ENCODE data around the gene LMF1. TPM values are rescaled to one million over a fixed set of nuclear protein-coding genes. Genes with fewer than 3 reads are reported as not detected.

LMF1 gene
- total RNA-seq, 3 donors from 2014 or later (not counting 1 experiment from before 2014, with no cell fraction given), result 28.2 to 42.2 (median 41.2) TPM

- Histone ChIP-seq H3K9me3 (ENCODE audit: control insufficient read depth, insufficient read depth, low read length) (no peaks in the 10 kb centered on the region), H3K36me3 (ENCODE audit: control insufficient read depth, insufficient read depth, low read length) (peaks cover 4% of the 10 kb centered on the region), H3K27ac (ENCODE audit: low read length) (no peak overlapping the region), H3K4me1 (ENCODE audit: control insufficient read depth, insufficient read depth, low read length) (no peaks in the 10 kb centered on the region), H3K27me3 (ENCODE audit: control insufficient read depth, insufficient read depth, low read length) (no peaks in the 10 kb centered on the region), H3K4me3 (ENCODE audit: low read length) (no peak overlapping the region)
- TF ChIP-seq CTCF (IDR thresholded peaks at IDR 0.05), result no peak
- no peak for ATAC-seq
- 96% methylated on average over 37 of the region's 37 CpGs for WGBS (ENCODE audit: insufficient coverage)
- H3K27ac Mint-ChIP-seq, result no peak overlapping the region
- H3K4me1 Mint-ChIP-seq, result peaks cover 0 to 4% of the 10 kb centered on the region in 2 donors
- no peaks in the 10 kb centered on the region for H3K9me3 Mint-ChIP-seq
- no peaks in the 10 kb centered on the region for H3K27me3 Mint-ChIP-seq (ENCODE audit: low read depth in 2 of 2)
- no peak overlapping the region for H3K4me3 Mint-ChIP-seq
- intact Hi-C loops (cut with micrococcal nuclease), result no loop called here
- DNase-seq, result no peak
- no peaks in the 10 kb centered on the region for H3K36me3 Mint-ChIP-seq
Measured at GRCh38 chr16:868846-869822, 101.7 kb downstream of the LMF1 start.

DNA sequence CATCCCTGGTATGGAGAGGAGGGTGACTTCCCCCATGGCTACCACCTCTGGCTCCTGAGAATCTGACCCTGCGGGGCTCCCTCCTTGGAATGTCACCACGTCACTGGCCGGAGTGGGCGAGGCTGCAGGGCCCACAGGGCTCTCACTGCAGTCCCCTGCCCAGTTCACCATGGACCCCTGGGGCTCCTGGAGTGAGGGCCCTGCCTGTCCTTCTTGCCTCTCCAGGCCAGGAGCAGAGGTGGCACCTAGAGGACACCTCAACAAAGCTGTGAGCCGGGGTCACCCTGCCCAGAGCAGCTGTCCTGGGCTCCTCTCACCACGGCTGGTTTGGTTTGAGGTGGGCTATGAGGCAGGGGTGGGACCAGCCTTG is 102.4 kb downstream of the LMF1 start:
- WGBS (ENCODE audit: insufficient coverage), result 95% methylated on average over 6 of the region's 6 CpGs
- H3K9me3 ChIP-seq (ENCODE audit: control insufficient read depth, insufficient read depth, low read length), result no peaks in the 10 kb centered on the region
- no peaks in the 10 kb centered on the region for H3K4me1 ChIP-seq (ENCODE audit: control insufficient read depth, insufficient read depth, low read length)
- TF ChIP-seq CTCF (IDR thresholded peaks at IDR 0.05), result no peak
- DNase-seq, result no peak
- Mint-ChIP-seq H3K4me1 (peaks cover 0 to 4% of the 10 kb centered on the region in 2 donors), H3K27ac (no peak overlapping the region), H3K4me3 (no peak overlapping the region), H3K27me3 (ENCODE audit: low read depth in 2 of 2) (no peaks in the 10 kb centered on the region), H3K9me3 (peaks cover 0 to under 1% of the 10 kb centered on the region in 2 donors), H3K36me3 (no peaks in the 10 kb centered on the region)
- ATAC-seq, result no peak
- intact Hi-C loops (cut with micrococcal nuclease), result no loop called here
- H3K36me3 ChIP-seq (ENCODE audit: control insufficient read depth, insufficient read depth, low read length), result peaks cover 1% of the 10 kb centered on the region
- no peaks in the 10 kb centered on the region for H3K27me3 ChIP-seq (ENCODE audit: control insufficient read depth, insufficient read depth, low read length)
- H3K27ac ChIP-seq (ENCODE audit: low read length), result no peak overlapping the region
- no peak overlapping the region for H3K4me3 ChIP-seq (ENCODE audit: low read length)

DNA sequence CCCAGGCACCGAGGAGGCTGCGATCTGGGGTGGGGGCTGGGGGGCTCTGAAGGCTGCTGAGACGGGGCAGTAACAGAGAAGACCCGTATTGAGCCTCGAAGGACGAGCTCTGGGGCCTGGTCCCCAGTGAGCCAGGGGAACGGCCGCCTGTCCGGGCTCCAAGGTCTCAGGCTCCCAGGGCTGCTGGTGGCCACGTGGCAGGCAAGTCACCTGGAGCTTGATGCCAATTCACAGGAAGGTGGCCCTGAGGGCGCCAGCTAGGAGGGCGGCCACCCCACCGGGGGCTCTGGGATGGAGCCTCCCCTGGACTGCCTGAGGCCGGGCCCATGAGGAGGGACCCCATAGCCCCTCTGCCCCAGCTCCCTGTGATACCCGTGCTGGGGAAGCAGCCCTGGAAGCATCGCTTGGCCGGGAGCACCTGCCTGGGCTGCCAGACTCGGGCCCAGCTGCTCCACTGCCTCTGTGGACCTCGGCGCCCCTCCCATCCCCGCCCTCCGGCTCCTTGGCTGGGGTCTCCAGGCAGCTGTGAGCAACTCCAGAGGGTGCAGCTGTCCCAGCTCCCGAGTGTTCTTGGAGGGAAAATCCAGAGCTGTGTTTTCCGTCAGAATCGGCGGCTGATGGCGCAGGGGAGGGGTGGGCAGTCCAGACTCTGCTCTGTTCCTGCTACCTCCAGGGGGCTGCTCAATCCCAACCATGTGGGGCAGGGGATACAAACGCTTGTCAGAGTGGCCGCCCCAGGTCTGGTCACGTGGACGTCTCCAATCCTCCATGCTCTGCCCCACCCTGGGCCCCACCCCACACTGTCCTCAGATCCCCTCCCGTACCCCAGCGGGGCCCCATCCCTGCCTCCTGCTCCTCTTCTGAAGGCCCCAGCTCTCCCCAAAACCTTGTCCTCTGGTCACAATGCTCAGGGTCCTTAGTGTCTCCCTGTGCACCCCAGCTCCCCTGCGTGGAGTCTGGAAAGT is 103.1 kb downstream of the LMF1 start:
- 96% methylated on average over 34 of the region's 34 CpGs for WGBS (ENCODE audit: insufficient coverage)
- Histone ChIP-seq H3K4me3 (ENCODE audit: low read length) (no peak overlapping the region), H3K27ac (ENCODE audit: low read length) (no peak overlapping the region), H3K4me1 (ENCODE audit: control insufficient read depth, insufficient read depth, low read length) (no peaks in the 10 kb centered on the region), H3K36me3 (ENCODE audit: control insufficient read depth, insufficient read depth, low read length) (peaks cover 1% of the 10 kb centered on the region), H3K27me3 (ENCODE audit: control insufficient read depth, insufficient read depth, low read length) (no peaks in the 10 kb centered on the region), H3K9me3 (ENCODE audit: control insufficient read depth, insufficient read depth, low read length) (no peaks in the 10 kb centered on the region)
- no peak for DNase-seq
- Mint-ChIP-seq H3K4me3 (no peak overlapping the region), H3K36me3 (no peaks in the 10 kb centered on the region), H3K27me3 (ENCODE audit: low read depth in 2 of 2) (no peaks in the 10 kb centered on the region), H3K4me1 (peaks cover 0 to 4% of the 10 kb centered on the region in 2 donors), H3K9me3 (peaks cover 0 to 2% of the 10 kb centered on the region in 2 donors), H3K27ac (no peak overlapping the region)
- intact Hi-C loops (cut with micrococcal nuclease), result no loop called here
- TF ChIP-seq CTCF (IDR thresholded peaks at IDR 0.05), result no peak
- ATAC-seq, result no peak

Data from natural killer cell (primary cell).